TTC549 (cell line): Measurements from ENCODE around the gene GPR132.
"Not testable (repeated sequence)": the region's sequence is repeated elsewhere in the genome, so short reads cannot be mapped to it uniquely, and the experiment has no call there.

Experiments
- FAIRE-seq: peaks from 2 replicates; lab custom pipeline; 2012; peaks lifted over from hg19 to GRCh38; lab: Jason Lieb, UNC

GPR132 gene

GRCh38 chr14:105041841-105042765 is 23.1 kb downstream of the GPR132 start:
- FAIRE-seq: no peak

DNA sequence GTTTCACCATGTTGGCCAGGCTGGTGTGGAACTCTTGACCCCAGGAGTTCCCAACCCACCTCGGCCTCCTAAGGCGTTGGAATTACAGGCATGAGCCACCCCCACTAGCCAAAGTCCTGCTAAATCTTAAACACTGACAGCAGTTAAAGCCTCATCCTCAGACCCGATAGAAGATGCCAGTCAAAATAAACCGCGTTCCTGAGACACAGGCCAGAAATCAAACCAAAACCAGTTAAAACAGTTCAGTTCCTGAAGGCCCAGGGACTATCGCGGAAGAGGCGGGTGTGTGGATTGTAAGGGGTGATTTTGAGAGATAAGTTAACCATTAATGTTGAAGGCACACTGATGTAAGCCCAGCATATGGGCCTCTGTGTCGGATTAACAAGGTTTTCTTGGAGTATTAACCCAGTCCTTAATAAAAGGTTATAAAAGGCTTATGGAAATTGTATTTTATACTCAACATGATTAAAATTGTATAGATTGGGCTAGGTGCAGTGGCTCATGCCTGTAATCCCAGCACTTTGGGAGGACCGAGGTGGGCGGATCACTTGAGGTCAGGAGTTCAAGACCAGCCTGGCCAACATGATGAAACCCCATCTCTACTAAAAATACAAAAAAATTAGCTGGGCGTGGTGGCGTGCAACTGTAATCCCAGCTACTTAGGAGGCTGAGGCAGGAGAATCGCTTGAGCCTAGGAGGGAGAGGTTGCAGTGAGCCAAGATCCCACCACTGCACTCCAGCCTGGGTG is 25.6 kb downstream of the GPR132 start:
- FAIRE-seq: no peak

DNA sequence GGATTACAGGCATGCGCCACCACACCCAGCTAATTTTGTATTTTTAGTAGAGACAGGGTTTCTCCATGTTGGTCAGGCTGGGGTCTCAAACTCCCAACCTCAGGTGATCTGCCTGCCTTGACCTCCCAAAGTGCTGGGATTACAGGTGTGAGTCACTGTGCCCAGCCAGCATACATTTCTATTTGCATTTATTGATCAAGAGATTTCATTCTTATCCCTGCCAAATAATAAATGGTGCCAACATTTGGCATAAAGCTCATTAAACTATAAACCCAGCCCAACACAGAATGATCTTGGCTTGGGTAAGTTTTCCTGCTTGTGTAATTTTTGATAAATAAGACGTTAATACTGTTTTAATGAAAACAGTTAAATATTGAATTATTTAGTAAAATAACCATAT is 29.6 kb downstream of the GPR132 start:
- not testable (repeated sequence) for FAIRE-seq

- FAIRE-seq: no peak
Observed at GRCh38 chr14:105034315-105035039, 30.8 kb downstream of the GPR132 start.

DNA sequence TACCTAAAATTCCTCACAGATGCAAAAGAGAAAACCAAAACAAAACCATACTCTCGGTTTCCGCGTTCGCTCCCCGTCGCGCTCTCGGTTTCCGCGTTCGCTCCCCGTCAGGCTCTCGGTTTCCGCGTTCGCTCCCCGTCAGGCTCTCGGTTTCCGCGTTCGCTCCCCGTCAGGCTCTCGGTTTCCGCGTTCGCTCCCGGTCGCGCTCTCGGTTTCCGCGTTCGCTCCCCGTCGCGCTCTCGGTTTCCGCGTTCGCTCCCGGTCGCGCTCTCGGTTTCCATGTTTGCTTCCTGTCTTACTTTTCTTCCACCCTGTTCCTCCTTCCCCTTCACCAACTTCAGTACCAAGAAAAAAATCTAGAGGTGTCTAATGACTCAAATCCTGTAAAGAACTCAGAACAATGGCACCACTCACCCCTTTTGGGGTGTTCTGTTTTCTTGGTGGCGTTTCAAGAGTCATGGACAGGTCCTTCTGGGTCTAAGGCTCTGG is 31.8 kb downstream of the GPR132 start:
- not testable (repeated sequence) for FAIRE-seq

DNA sequence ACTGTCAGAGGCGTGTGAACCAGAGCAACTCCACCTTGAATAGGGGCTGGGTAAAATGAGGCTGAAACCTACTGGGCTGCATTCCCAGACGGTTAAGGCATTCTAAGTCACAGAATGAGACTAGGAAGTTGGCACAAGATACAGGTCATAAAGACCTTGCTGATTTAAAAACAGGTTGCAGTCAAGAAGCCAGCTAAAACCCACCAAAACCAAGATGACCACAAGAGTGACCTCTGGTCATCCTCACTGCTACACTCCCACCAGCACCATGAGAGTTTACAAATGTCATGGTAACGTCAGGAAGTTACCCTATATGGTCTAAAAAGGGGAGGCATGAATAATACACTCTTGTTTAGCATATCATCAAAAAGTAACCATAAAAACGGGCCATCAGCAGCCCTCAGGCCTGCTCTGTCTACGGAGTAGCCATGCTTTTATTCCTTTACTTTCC is 32.8 kb downstream of the GPR132 start:
- FAIRE-seq: not testable (repeated sequence)

GRCh38 chr14:105030836-105031396 is 34.3 kb downstream of the GPR132 start:
- no peak for FAIRE-seq

- no peak for FAIRE-seq
Observed at GRCh38 chr14:105030194-105030593, 35.0 kb downstream of the GPR132 start.

DNA sequence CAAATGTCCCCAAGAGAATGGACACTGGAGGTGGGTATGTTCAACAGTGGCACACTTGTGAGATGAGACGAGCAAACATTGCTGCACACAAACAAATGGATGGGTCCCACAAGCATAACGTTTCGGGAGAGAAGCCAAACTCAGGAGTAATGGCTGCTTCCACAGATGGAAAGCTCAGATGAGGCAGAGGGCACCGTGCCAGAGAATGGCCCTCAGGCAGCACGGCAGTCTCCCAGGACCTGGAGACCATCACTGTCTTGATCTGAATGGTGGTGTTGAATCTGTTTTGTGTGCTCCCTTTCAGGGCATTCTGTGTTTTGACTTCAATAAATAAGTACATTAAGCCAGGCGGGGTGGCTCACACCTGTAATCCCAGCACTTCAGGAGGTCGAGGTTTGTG is 35.8 kb downstream of the GPR132 start:
- FAIRE-seq: no peak

DNA sequence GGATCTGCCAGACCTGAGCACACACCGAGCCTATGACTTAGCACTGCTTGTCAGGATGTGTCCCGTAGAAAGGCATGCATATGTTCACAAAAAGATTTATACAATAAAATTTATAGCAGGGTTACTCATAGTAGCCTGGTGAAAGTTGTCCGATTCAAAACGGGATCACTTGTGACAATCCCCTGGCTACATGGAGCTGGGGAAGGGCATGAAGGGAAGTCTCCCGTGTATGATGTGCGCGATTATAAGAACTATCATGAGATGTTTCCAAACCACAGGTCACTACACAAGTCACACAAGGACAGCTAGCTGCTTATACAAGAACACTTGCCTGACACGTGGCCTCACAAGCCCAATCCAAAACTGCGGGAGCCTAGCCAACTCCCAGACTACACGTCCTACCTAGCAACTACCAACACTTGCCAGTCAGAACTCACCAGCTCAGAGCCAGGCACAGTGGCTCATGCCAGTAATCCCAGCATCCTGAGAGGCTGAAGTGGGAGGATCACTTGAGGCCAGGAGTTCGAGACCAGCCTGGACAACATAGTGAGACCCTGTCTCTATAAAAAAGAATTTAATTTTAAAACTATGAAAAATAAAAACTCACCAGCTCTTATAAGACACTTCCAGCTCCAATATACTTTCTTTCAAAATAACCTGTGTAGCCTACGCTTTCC is 36.8 kb downstream of the GPR132 start:
- no peak for FAIRE-seq

DNA sequence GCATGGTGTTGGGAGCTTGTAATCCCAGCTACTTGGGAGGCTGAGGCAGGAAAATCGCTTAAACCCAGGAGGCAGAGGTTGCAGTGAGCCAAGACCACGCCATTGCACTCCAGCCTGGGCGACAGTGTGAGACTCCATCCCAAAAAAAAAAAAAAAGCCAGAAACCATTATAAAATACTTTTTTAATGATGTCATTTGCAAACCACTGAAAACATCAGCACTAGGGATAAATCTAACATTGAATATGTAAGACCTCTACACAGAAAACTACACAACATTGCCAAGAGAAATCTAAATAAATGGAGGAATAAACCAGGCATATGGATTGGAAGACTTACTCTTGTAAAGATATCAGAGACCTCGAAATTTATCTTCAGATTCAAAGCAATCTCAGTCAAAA is 37.5 kb downstream of the GPR132 start:
- not testable (repeated sequence) for FAIRE-seq

- no peak for FAIRE-seq
Observed at GRCh38 chr14:105026802-105027563, 38.2 kb downstream of the GPR132 start.

DNA sequence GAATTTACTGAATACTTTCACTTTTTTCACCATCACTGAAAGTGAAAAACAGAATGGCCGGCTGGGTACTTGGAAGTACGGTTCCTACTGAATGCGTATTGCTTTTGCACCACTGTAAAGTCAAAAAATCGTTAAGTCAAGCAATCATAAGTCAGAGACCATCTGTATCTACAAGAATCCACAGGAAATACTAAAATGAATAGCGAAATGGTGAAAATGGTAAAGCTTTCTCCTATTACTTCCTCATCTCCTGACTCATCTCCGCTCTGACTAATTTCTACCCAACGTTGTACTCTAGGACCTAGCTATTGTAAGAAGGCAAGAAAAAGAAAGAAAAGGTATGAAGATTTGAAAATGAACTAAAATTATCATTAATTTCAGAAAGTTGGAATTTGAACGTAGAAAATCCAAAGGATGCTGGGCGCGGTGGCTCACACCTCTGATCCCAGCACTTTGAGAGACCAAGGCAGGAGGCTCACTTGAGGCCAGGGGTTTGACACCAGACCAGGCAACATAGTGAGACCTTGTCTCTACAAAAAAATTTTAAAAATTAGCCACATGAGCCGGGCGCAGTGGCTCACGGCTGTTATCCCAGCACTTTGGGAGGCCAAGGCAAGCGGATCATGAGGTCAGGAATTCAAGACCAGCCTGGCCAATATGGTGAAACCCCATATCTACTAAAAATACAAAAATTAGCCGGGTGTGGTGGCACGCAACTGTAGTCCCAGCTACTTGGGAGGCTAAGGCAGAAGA is 39.0 kb downstream of the GPR132 start:
- no peak for FAIRE-seq

DNA sequence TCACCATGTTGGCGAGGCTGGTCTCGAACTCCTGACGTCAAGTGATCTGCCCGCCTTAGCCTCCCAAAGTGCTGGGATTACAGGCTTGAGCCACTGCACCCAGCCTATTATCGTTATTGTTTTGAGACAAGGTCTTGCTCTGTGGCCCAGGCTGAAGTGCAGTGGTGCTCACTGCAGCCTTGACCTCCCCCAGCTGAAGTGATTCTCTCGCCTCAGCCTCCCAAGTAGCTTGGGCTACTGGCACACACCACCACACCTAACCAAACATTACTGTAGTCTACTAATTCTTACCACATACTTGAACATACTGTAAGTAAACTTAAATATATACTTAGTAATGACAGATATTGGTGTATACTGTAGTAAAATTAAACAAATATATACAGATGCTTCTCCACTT is 39.8 kb downstream of the GPR132 start:
- FAIRE-seq: no peak

GRCh38 chr14:105023791-105024480 is 41.3 kb downstream of the GPR132 start:
- FAIRE-seq: no peak

- FAIRE-seq: no peak
Observed at GRCh38 chr14:105023144-105023543, 42.1 kb downstream of the GPR132 start.

GRCh38 chr14:105022276-105022670 is 43.0 kb downstream of the GPR132 start:
- FAIRE-seq: no peak

GRCh38 chr14:105021656-105022275 is 43.5 kb downstream of the GPR132 start:
- FAIRE-seq: no peak
